WERI-Rb-1 (cell line): ENCODE measurements around the gene KRT3.

Source experiments
- DNase-seq: peaks from one replicate; pipeline ENCODE4 v3.0.0-alpha.2; 2020
- H3K27ac ChIP-seq: fragments of 250-450 bp; sonication (Bioruptor Pico); 2 replicates; pipeline ENCODE4 v1.5.1; 2020; ENCODE audit warnings: mild to moderate bottlenecking, moderate library complexity
- H3K27me3 ChIP-seq: fragments of 250-450 bp; sonication (Bioruptor Pico); 2 replicates; pipeline ENCODE4 v1.5.1; 2021; ENCODE audit warnings: mild to moderate bottlenecking, low read depth, moderate library complexity; ENCODE audit not compliant: insufficient read depth, severe bottlenecking
- H3K36me3 ChIP-seq: fragments of 250-450 bp; sonication (Bioruptor Pico); 2 replicates; pipeline ENCODE4 v1.5.1; 2020; ENCODE audit warnings: mild to moderate bottlenecking, moderate library complexity
- H3K4me3 ChIP-seq: 2 replicates; pipeline ENCODE4 v1.5.1; 2011; ENCODE audit warnings: low read depth, mild to moderate bottlenecking, control low read depth, low read length
- H3K9me3 ChIP-seq: fragments of 250-450 bp; sonication (Bioruptor Pico); 2 replicates; pipeline ENCODE4 v1.5.1; 2021; ENCODE audit warnings: mild to moderate bottlenecking, moderate library complexity; ENCODE audit not compliant: severe bottlenecking
- TF ChIP-seq, protein P1 (sequence below): IDR thresholded peaks from 2 replicates; pipeline ENCODE4 v1.5.1; 2011; ENCODE audit warnings: low read depth, mild to moderate bottlenecking, control low read depth, inconsistent platforms, low read length

The KRT3 gene

DNA sequence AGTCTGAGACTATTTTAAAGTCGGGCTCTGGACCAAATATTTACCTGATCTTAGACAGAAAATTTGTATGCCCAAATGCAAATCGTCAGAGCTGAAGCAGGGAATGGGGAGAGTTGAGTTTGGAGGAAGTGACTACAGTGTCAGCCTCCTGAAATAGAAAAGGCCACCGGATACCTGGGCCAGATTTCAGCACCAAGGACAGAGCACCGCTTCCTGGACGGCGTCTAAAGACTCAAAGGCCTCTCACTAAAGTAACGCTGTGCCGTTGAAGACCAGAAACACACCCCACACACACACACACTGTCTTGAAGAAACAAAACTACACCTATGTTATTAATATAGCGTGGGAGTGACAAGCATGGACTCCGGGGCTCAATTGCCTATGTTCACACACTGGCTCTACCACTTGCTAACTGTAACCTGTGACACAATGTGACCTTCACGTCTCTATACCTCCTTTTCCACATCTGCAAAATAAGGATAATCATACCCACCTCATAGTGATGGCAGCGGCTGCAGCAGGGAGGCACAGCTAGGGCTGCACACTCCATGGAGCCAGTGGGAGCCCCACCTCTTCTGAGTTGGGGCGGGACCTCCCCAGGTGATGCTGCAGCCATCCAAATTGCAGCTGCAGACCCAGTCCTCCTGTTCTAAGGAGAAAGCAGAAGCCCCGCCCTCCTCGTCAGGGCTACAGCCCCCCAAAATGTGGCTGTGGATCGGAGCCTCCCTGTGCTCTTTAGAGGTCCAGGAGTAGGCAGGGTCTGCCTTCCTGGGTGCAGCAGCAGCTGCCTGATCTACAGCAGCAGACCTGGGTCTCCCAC is 54.3 kb downstream of the KRT3 start:
- peaks cover 74% of the 10 kb centered on the region for H3K27me3 ChIP-seq
- no peaks in the 10 kb centered on the region for H3K9me3 ChIP-seq
- TF ChIP-seq, protein P1, sequence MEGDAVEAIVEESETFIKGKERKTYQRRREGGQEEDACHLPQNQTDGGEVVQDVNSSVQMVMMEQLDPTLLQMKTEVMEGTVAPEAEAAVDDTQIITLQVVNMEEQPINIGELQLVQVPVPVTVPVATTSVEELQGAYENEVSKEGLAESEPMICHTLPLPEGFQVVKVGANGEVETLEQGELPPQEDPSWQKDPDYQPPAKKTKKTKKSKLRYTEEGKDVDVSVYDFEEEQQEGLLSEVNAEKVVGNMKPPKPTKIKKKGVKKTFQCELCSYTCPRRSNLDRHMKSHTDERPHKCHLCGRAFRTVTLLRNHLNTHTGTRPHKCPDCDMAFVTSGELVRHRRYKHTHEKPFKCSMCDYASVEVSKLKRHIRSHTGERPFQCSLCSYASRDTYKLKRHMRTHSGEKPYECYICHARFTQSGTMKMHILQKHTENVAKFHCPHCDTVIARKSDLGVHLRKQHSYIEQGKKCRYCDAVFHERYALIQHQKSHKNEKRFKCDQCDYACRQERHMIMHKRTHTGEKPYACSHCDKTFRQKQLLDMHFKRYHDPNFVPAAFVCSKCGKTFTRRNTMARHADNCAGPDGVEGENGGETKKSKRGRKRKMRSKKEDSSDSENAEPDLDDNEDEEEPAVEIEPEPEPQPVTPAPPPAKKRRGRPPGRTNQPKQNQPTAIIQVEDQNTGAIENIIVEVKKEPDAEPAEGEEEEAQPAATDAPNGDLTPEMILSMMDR, result no peak
- no peaks in the 10 kb centered on the region for H3K36me3 ChIP-seq
- H3K4me3 ChIP-seq, result no peak overlapping the region
- H3K27ac ChIP-seq, result no peak overlapping the region
- no peak for DNase-seq

DNA sequence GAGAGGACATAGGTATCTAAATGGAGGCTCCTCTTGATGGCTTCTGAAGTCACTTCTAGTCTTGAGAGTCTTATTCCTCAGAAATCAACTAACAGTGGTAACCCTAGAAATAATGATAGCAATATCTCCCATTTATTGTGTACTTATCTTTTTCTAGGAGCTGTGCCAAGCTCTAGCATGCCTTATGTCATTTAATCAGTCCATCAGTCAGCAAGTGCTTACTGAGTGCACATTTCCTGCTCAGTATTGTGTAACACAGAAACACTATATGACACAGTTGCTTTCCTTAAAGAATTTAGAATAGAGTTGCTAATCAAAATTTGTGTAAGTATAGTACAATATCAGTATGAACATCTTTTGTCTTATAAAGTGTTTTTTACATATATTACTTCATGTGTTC is 55.3 kb downstream of the KRT3 start:
- TF ChIP-seq, protein P1, result no peak
- H3K9me3 ChIP-seq, result no peaks in the 10 kb centered on the region
- no peaks in the 10 kb centered on the region for H3K36me3 ChIP-seq
- DNase-seq, result no peak
- no peak overlapping the region for H3K4me3 ChIP-seq
- peaks cover 73% of the 10 kb centered on the region for H3K27me3 ChIP-seq
- no peak overlapping the region for H3K27ac ChIP-seq

DNA sequence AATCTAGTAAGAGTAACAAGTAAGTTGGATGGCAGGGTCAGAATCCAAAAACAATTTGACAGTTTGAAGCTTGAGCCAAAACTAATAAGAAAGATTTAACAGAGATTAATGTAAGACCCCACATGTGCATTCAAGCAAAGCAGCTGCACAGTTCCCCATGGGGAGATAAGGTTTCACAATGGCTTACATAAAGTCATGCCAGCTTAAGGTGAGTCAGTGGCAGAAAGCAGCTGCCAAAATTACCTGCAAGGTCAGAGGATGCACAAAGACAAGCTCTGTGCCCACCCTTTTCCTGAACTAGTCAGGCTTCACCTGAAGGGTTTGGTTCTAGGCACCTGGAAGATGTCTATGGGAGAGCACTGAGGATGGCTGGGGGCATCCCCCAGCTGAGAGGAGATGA is 56.0 kb downstream of the KRT3 start:
- no peaks in the 10 kb centered on the region for H3K36me3 ChIP-seq
- H3K27me3 ChIP-seq, result peaks cover 73% of the 10 kb centered on the region
- TF ChIP-seq, protein P1, result no peak
- H3K9me3 ChIP-seq, result no peaks in the 10 kb centered on the region
- no peak for DNase-seq
- no peak overlapping the region for H3K27ac ChIP-seq
- H3K4me3 ChIP-seq, result no peak overlapping the region
